Measurements from ENCODE around the gene OPA3. TPM values are rescaled to one million over a fixed set of nuclear protein-coding genes. Genes with fewer than 3 reads are reported as not detected.

OPA3 gene
- polyA plus RNA-seq, 1 donor from 2014 or later: 6.0 TPM

DNA sequence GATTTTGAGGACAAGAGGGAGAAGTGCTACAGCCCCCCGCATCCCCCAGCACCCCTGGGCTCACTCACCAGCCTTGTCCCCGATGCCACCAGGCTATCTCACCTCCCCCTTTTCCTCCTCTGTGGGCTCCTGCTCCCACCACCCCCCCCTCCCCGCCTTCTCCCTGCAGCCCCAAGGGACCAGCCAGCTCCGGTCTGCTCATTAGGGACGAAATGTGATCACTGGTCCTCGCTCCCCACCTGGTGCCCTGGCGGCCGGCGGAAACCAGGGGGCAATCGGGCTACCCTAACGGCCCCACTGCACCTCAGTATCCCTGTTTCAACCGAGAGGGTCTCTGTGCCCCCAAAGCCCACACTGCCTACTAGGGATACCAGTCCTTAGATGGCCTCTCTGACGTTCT lies 14.7 kb upstream of the OPA3 start:
- no peak overlapping the region for H3K9ac ChIP-seq (ENCODE audit: low read length)
- no peak overlapping the region for H2AFZ ChIP-seq (ENCODE audit: low read depth, low read length)
- no peaks in the 10 kb centered on the region for H4K20me1 ChIP-seq (ENCODE audit: insufficient read depth)
- no peaks in the 10 kb centered on the region for H3F3A ChIP-seq (ENCODE audit: insufficient read depth, low read length, poor library complexity, severe bottlenecking)
- no peaks in the 10 kb centered on the region for H3K36me3 ChIP-seq (ENCODE audit: insufficient read depth, low read length)
- H3K27me3 ChIP-seq (ENCODE audit: insufficient read depth, low read depth, low read length): peaks cover 83% of the 10 kb centered on the region
- H3K4me2 ChIP-seq (ENCODE audit: low read length): no peak overlapping the region
- no peak overlapping the region for H3K4me3 ChIP-seq (ENCODE audit: low read length)
- H3K79me2 ChIP-seq (replicated peaks; ENCODE audit: insufficient read depth, low read length): no peaks in the 10 kb centered on the region
- TF ChIP-seq RAD21 (conservative IDR thresholded peaks at IDR 0.05) (no peak), TAF1 (IDR thresholded peaks at IDR 0.05; ENCODE audit: low read depth) (no peak), MXI1 (conservative IDR thresholded peaks at IDR 0.05; ENCODE audit: poor library complexity, severe bottlenecking) (no peak), EP300 (conservative IDR thresholded peaks at IDR 0.05; ENCODE audit: poor library complexity, severe bottlenecking) (no peak), SMC3 (conservative IDR thresholded peaks at IDR 0.05; ENCODE audit: poor library complexity) (no peak), EZH2 (IDR thresholded peaks at IDR 0.05; ENCODE audit: borderline replicate concordance, insufficient read depth, low read length, poor library complexity, severe bottlenecking) (no peak), POLR2AphosphoS5 (IDR thresholded peaks at IDR 0.05) (no peak)
- TF ChIP-seq, protein P1, sequence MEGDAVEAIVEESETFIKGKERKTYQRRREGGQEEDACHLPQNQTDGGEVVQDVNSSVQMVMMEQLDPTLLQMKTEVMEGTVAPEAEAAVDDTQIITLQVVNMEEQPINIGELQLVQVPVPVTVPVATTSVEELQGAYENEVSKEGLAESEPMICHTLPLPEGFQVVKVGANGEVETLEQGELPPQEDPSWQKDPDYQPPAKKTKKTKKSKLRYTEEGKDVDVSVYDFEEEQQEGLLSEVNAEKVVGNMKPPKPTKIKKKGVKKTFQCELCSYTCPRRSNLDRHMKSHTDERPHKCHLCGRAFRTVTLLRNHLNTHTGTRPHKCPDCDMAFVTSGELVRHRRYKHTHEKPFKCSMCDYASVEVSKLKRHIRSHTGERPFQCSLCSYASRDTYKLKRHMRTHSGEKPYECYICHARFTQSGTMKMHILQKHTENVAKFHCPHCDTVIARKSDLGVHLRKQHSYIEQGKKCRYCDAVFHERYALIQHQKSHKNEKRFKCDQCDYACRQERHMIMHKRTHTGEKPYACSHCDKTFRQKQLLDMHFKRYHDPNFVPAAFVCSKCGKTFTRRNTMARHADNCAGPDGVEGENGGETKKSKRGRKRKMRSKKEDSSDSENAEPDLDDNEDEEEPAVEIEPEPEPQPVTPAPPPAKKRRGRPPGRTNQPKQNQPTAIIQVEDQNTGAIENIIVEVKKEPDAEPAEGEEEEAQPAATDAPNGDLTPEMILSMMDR (IDR thresholded peaks at IDR 0.05; ENCODE audit: poor library complexity, severe bottlenecking): no peak
- TF ChIP-seq, protein P2, sequence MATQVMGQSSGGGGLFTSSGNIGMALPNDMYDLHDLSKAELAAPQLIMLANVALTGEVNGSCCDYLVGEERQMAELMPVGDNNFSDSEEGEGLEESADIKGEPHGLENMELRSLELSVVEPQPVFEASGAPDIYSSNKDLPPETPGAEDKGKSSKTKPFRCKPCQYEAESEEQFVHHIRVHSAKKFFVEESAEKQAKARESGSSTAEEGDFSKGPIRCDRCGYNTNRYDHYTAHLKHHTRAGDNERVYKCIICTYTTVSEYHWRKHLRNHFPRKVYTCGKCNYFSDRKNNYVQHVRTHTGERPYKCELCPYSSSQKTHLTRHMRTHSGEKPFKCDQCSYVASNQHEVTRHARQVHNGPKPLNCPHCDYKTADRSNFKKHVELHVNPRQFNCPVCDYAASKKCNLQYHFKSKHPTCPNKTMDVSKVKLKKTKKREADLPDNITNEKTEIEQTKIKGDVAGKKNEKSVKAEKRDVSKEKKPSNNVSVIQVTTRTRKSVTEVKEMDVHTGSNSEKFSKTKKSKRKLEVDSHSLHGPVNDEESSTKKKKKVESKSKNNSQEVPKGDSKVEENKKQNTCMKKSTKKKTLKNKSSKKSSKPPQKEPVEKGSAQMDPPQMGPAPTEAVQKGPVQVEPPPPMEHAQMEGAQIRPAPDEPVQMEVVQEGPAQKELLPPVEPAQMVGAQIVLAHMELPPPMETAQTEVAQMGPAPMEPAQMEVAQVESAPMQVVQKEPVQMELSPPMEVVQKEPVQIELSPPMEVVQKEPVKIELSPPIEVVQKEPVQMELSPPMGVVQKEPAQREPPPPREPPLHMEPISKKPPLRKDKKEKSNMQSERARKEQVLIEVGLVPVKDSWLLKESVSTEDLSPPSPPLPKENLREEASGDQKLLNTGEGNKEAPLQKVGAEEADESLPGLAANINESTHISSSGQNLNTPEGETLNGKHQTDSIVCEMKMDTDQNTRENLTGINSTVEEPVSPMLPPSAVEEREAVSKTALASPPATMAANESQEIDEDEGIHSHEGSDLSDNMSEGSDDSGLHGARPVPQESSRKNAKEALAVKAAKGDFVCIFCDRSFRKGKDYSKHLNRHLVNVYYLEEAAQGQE (IDR thresholded peaks at IDR 0.05; ENCODE audit: borderline replicate concordance): no peak
- H3K27ac ChIP-seq (ENCODE audit: low read length): no peak overlapping the region
- no peaks in the 10 kb centered on the region for H3K9me2 ChIP-seq (ENCODE audit: insufficient read depth, low read length)
- no peaks in the 10 kb centered on the region for H3K9me3 ChIP-seq (ENCODE audit: low read length)

DNA sequence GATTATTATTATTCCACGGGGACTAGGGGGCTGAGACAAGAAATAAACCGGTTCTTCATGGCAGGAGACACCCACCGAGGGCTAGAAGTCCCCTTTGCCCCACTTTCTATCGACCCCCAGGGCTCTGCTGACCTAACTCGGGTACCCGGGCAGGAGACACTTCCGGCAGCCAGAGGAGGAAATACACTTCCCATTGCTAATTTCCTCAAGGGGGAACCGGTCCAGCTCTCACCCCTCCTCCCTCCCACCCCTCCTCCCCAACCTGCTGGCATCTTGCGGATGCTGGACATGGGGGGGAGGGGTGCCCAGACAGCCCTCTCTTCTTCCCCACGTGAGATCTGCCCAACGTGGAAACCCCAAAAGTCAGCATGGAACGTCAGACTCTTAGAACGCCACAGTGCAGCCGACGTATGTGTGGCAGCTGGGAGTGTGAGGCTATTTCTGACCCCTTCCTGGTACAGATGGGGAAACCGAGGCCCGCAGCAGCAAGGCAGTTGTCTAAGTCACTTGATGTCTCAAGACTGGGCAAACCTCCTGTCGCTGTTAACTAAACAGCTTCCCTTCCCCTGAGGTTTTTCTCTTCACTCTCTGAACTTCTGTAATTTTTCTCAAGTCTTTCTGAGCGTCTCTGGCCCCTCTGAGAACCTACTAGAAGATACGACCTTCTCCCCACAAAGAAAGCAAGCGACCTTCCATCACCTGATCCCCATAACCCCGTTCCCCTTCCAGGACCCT lies 13.8 kb upstream of the OPA3 start:
- Histone ChIP-seq H3K79me2 (replicated peaks; ENCODE audit: insufficient read depth, low read length) (no peaks in the 10 kb centered on the region), H3K9me3 (ENCODE audit: low read length) (no peaks in the 10 kb centered on the region), H2AFZ (ENCODE audit: low read depth, low read length) (no peak overlapping the region), H3K36me3 (ENCODE audit: insufficient read depth, low read length) (no peaks in the 10 kb centered on the region), H3K9me2 (ENCODE audit: insufficient read depth, low read length) (no peaks in the 10 kb centered on the region), H3K27ac (ENCODE audit: low read length) (no peak overlapping the region), H3K9ac (ENCODE audit: low read length) (no peak overlapping the region), H4K20me1 (ENCODE audit: insufficient read depth) (no peaks in the 10 kb centered on the region), H3K4me2 (ENCODE audit: low read length) (no peak overlapping the region), H3F3A (ENCODE audit: insufficient read depth, low read length, poor library complexity, severe bottlenecking) (no peaks in the 10 kb centered on the region), H3K4me3 (ENCODE audit: low read length) (peak overlapping the region; percentile 13), H3K27me3 (ENCODE audit: insufficient read depth, low read depth, low read length) (peaks cover 83% of the 10 kb centered on the region)
- TF ChIP-seq SMC3 (conservative IDR thresholded peaks at IDR 0.05; ENCODE audit: poor library complexity) (no peak), TAF1 (IDR thresholded peaks at IDR 0.05; ENCODE audit: low read depth) (no peak), POLR2AphosphoS5 (IDR thresholded peaks at IDR 0.05) (no peak), RAD21 (conservative IDR thresholded peaks at IDR 0.05) (no peak), EP300 (conservative IDR thresholded peaks at IDR 0.05; ENCODE audit: poor library complexity, severe bottlenecking) (no peak), MXI1 (conservative IDR thresholded peaks at IDR 0.05; ENCODE audit: poor library complexity, severe bottlenecking) (no peak), EZH2 (IDR thresholded peaks at IDR 0.05; ENCODE audit: borderline replicate concordance, insufficient read depth, low read length, poor library complexity, severe bottlenecking) (no peak)
- TF ChIP-seq, protein P1 (IDR thresholded peaks at IDR 0.05; ENCODE audit: poor library complexity, severe bottlenecking): no peak
- TF ChIP-seq, protein P2 (IDR thresholded peaks at IDR 0.05; ENCODE audit: borderline replicate concordance): no peak

Data from neural cell (in vitro differentiated cells).